Gastrocnemius medialis (tissue), 4 donors: ENCODE measurements around the gene DCST1.

Experiments
- CTCF ChIP-seq, 5 experiments: fragments of 450-650 bp in 3 of 5; fragments of 200-600 bp in 2 of 5; sonication (generic) in 2 of 5; IDR thresholded peaks in 4 of 5; conservative IDR thresholded peaks in 1 of 5; 1 replicate in 4 of 5; 2 replicates in 1 of 5; pipeline ENCODE4 v1.5.1; 2016 to 2019; ENCODE audit warnings: antibody characterized with exemption in 5 of 5, mild to moderate bottlenecking in 3 of 5, moderate library complexity in 3 of 5
- POLR2A ChIP-seq, 2 donors: fragments of 450-650 bp; IDR thresholded peaks; one replicate each; pipeline ENCODE4 v1.6.1; 2017; ENCODE audit warnings: antibody characterized with exemption in 2 of 2, mild to moderate bottlenecking in 2 of 2, moderate library complexity in 2 of 2

GRCh38 chr1:155075535-155075934 lies 41.9 kb downstream of the DCST1 start:
- TF ChIP-seq CTCF (IDR thresholded peaks at IDR 0.05 in 4 of 5, conservative IDR thresholded peaks at IDR 0.05 in 1 of 5), result no peak
- TF ChIP-seq POLR2A (IDR thresholded peaks at IDR 0.05), result no peak
